ENCODE data around the gene FCN1. TPM values are rescaled to one million over a fixed set of nuclear protein-coding genes. Genes with fewer than 3 reads are reported as not detected.

Gene FCN1
- total RNA-seq, 4 donors from 2014 or later: 0.10 to 2.3 (median 1.1) TPM; not detected in 1

GRCh38 chr9:134882204-134882785 is 35.4 kb downstream of the FCN1 start:
- Histone ChIP-seq H3K9me3 (no peaks in the 10 kb centered on the region), H3K27ac (no peak overlapping the region), H3K4me1 (peaks cover 6 to 21% of the 10 kb centered on the region in 2 donors), H3K4me3 (replicated peaks in 1 of 3) (no peak overlapping the region), H3K36me3 (no peaks in the 10 kb centered on the region), H3K27me3 (no peaks in the 10 kb centered on the region)
- intact Hi-C loops (cut with DNase I): no loop called here
- no peak for TF ChIP-seq CTCF (IDR thresholded peaks at IDR 0.05)
- TF ChIP-seq POLR2A (IDR thresholded peaks at IDR 0.05): no peak
- no peak for DNase-seq
- 73 to 94% methylated on average over 2 of the region's 3 CpGs for WGBS, 2 donors

- H3K4me3 ChIP-seq (replicated peaks in 1 of 3): no peak overlapping the region
- no peaks in the 10 kb centered on the region for H3K9me3 ChIP-seq
- TF ChIP-seq POLR2A (IDR thresholded peaks at IDR 0.05): no peak
- TF ChIP-seq CTCF (IDR thresholded peaks at IDR 0.05): no peak
- H3K4me1 ChIP-seq: peaks cover 6 to 21% of the 10 kb centered on the region in 2 donors
- intact Hi-C loops (cut with DNase I): no loop called here
- no peak overlapping the region for H3K27ac ChIP-seq
- no peak for DNase-seq
- H3K36me3 ChIP-seq: no peaks in the 10 kb centered on the region
- no peaks in the 10 kb centered on the region for H3K27me3 ChIP-seq
- WGBS, 2 donors: 82 to 88% methylated on average over 8 to 13 of the region's 13 CpGs
Observed at GRCh38 chr9:134881313-134881670, 36.4 kb downstream of the FCN1 start.

- no peaks in the 10 kb centered on the region for H3K9me3 ChIP-seq
- peaks cover 6 to 21% of the 10 kb centered on the region in 2 donors for H3K4me1 ChIP-seq
- DNase-seq: no peak
- intact Hi-C loops (cut with DNase I): no loop called here
- no peak for TF ChIP-seq CTCF (IDR thresholded peaks at IDR 0.05)
- TF ChIP-seq POLR2A (IDR thresholded peaks at IDR 0.05): no peak
- H3K27ac ChIP-seq: no peak within 1 kb of the TSS
- no peaks in the 10 kb centered on the region for H3K36me3 ChIP-seq
- H3K4me3 ChIP-seq (replicated peaks in 1 of 3): no peak within 1 kb of the TSS
- WGBS, 2 donors: 85 to 91% methylated on average over 12 to 24 of the region's 25 CpGs
- no peaks in the 10 kb centered on the region for H3K27me3 ChIP-seq
Observed at GRCh38 chr9:134880484-134881312, 37.0 kb downstream of the FCN1 start, which contains the start of gene FCN2. Gene FCN2, plus strand, starts transcription at chr9:134880810. Its CDS starts 12 bp downstream, at chr9:134880822.

GRCh38 chr9:134879664-134880483 is 37.8 kb downstream of the FCN1 start:
- TF ChIP-seq CTCF (IDR thresholded peaks at IDR 0.05) (no peak), POLR2A (IDR thresholded peaks at IDR 0.05) (no peak)
- H3K36me3 ChIP-seq: no peaks in the 10 kb centered on the region
- intact Hi-C loops (cut with DNase I): no loop called here
- WGBS, 2 donors: 84 to 89% methylated on average over 10 to 11 of the region's 13 CpGs
- H3K27ac ChIP-seq: no peak overlapping the region
- DNase-seq: no peak
- H3K9me3 ChIP-seq: no peaks in the 10 kb centered on the region
- H3K4me3 ChIP-seq (replicated peaks in 1 of 3): no peak overlapping the region
- no peaks in the 10 kb centered on the region for H3K27me3 ChIP-seq
- H3K4me1 ChIP-seq: peaks cover 6 to 21% of the 10 kb centered on the region in 2 donors
